NCI-H345 treated with DMSO at 0.1 percent for 48 hours (cell line): ENCODE measurements around the gene C7orf33.
"Not testable (repeated sequence)": the region's sequence is repeated elsewhere in the genome, so short reads cannot be mapped to it uniquely, and the experiment has no call there.

Experiments
- DNase-seq: peaks from one replicate; lab custom pipeline; 2025; ENCODE audit not compliant: unreplicated experiment; lab: John Stamatoyannopoulos, UW

Gene C7orf33

GRCh38 chr7:148579366-148579765, 11.2 kb upstream of the C7orf33 start:
- DNase-seq, result no peak

- DNase-seq, result no peak
These were observed 10.1 kb upstream of the C7orf33 start for GRCh38 chr7:148580446-148580845.

GRCh38 chr7:148581624-148582023, 8.9 kb upstream of the C7orf33 start:
- no peak for DNase-seq

GRCh38 chr7:148584154-148584827, 6.3 kb upstream of the C7orf33 start:
- DNase-seq, result no peak

GRCh38 chr7:148585399-148585798, 5.2 kb upstream of the C7orf33 start:
- DNase-seq, result no peak

GRCh38 chr7:148587076-148587475, 3.5 kb upstream of the C7orf33 start:
- no peak for DNase-seq

- DNase-seq, result no peak
These were observed 2.4 kb upstream of the C7orf33 start for GRCh38 chr7:148588168-148588567.

GRCh38 chr7:148588670-148589131, 1.9 kb upstream of the C7orf33 start:
- DNase-seq, result no peak

GRCh38 chr7:148589640-148590039, 926 bp upstream of the C7orf33 start:
- DNase-seq, result no peak

GRCh38 chr7:148596354-148596753, 5.8 kb downstream of the C7orf33 start:
- not testable (repeated sequence) for DNase-seq

- DNase-seq, result no peak
These were observed 7.8 kb downstream of the C7orf33 start for GRCh38 chr7:148598351-148598750.

- no peak for DNase-seq
These were observed 14.8 kb downstream of the C7orf33 start for GRCh38 chr7:148605350-148605749.

GRCh38 chr7:148607151-148607661, 16.6 kb downstream of the C7orf33 start:
- DNase-seq, result no peak

GRCh38 chr7:148609045-148609725, 18.6 kb downstream of the C7orf33 start:
- no peak for DNase-seq

- peak; percentile 14 for DNase-seq
These were observed 21.1 kb downstream of the C7orf33 start for GRCh38 chr7:148611692-148612091.

GRCh38 chr7:148615085-148615730, 24.6 kb downstream of the C7orf33 start:
- no peak for DNase-seq

GRCh38 chr7:148620749-148621359, 30.3 kb downstream of the C7orf33 start:
- no peak for DNase-seq

- DNase-seq, result no peak
These were observed 31.0 kb downstream of the C7orf33 start for GRCh38 chr7:148621563-148621962.

- DNase-seq, result peak; percentile 42
These were observed 32.5 kb downstream of the C7orf33 start for GRCh38 chr7:148622887-148623585.

GRCh38 chr7:148623586-148624282, 33.2 kb downstream of the C7orf33 start:
- no peak for DNase-seq
